Measurements from ENCODE around the gene CDK8. TPM values are rescaled to one million over a fixed set of nuclear protein-coding genes. Genes with fewer than 3 reads are reported as not detected.
"Not testable (repeated sequence)": the region's sequence is repeated elsewhere in the genome, so short reads cannot be mapped to it uniquely, and the experiment has no call there.

Gene CDK8
- total RNA-seq, 1 donor, result 17.7 TPM

DNA sequence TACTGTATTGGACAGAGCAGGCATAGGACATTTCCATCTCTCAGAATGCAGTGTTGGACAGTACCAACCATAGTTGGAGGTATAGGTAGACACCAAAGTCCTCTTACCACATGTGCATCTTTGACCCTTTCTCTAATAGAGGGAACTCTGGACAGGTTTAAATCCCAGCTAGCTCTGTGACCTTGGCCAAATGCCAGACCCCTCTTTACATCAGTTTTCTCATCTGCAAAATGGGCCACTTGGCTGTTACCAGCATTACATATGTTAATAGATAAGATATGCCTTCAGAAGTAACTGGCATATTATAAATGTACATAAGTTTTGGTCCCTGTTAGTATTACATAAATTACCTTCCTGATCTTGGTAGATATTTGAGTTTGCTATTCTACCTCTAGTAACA is 54.3 kb downstream of the CDK8 start:
- TF ChIP-seq, protein P1, sequence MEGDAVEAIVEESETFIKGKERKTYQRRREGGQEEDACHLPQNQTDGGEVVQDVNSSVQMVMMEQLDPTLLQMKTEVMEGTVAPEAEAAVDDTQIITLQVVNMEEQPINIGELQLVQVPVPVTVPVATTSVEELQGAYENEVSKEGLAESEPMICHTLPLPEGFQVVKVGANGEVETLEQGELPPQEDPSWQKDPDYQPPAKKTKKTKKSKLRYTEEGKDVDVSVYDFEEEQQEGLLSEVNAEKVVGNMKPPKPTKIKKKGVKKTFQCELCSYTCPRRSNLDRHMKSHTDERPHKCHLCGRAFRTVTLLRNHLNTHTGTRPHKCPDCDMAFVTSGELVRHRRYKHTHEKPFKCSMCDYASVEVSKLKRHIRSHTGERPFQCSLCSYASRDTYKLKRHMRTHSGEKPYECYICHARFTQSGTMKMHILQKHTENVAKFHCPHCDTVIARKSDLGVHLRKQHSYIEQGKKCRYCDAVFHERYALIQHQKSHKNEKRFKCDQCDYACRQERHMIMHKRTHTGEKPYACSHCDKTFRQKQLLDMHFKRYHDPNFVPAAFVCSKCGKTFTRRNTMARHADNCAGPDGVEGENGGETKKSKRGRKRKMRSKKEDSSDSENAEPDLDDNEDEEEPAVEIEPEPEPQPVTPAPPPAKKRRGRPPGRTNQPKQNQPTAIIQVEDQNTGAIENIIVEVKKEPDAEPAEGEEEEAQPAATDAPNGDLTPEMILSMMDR (IDR thresholded peaks at IDR 0.05; ENCODE audit: extremely low read depth, low read depth, low read length), result no peak
- Histone ChIP-seq H3K9me3 (ENCODE audit: low read depth, low read length) (no peaks in the 10 kb centered on the region), H3K4me1 (ENCODE audit: insufficient read depth, low read length) (no peaks in the 10 kb centered on the region), H3K79me2 (ENCODE audit: insufficient read depth, low read length) (peaks cover 60% of the 10 kb centered on the region), H3K4me2 (ENCODE audit: insufficient read depth, low read length) (no peak overlapping the region), H3K27ac (ENCODE audit: low read depth, low read length) (no peak overlapping the region), H3K27me3 (ENCODE audit: insufficient read depth, low read length) (no peaks in the 10 kb centered on the region), H3K4me3 (ENCODE audit: insufficient read depth, low read length) (no peak overlapping the region), H3K36me3 (ENCODE audit: insufficient read depth, low read length) (no peaks in the 10 kb centered on the region), H2AFZ (ENCODE audit: low read length) (no peak overlapping the region), H4K20me1 (ENCODE audit: insufficient read depth, low read length) (peaks cover 3% of the 10 kb centered on the region)
- DNase-seq (ENCODE audit: insufficient read length, low spot score, missing footprints), result no peak

DNA sequence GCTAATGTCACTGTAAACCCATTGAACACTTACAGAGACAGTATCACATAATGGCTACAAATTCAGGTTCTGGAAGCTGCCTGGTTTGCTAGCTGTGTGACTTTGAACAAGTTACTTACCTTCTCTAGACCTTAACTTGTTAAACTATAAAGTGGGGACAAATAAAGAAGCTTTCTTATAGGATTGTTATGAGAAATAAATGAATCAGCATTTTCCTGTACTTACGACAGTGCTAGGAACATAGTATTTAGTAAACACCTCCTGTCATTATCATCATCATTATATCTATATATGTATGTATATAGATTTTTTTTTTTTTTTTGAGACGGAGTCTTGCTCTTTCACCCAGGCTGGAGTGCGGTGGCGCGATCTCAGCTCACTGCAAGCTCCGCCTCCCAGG is 54.9 kb downstream of the CDK8 start:
- Histone ChIP-seq H3K4me1 (ENCODE audit: insufficient read depth, low read length) (no peaks in the 10 kb centered on the region), H3K36me3 (ENCODE audit: insufficient read depth, low read length) (no peaks in the 10 kb centered on the region), H3K27ac (ENCODE audit: low read depth, low read length) (no peak overlapping the region), H3K27me3 (ENCODE audit: insufficient read depth, low read length) (no peaks in the 10 kb centered on the region), H3K9me3 (ENCODE audit: low read depth, low read length) (no peaks in the 10 kb centered on the region), H4K20me1 (ENCODE audit: insufficient read depth, low read length) (peaks cover 3% of the 10 kb centered on the region), H3K4me2 (ENCODE audit: insufficient read depth, low read length) (no peak overlapping the region), H3K79me2 (ENCODE audit: insufficient read depth, low read length) (peaks cover 60% of the 10 kb centered on the region), H2AFZ (ENCODE audit: low read length) (no peak overlapping the region), H3K4me3 (ENCODE audit: insufficient read depth, low read length) (no peak overlapping the region)
- DNase-seq (ENCODE audit: insufficient read length, low spot score, missing footprints), result no peak
- TF ChIP-seq, protein P1 (IDR thresholded peaks at IDR 0.05; ENCODE audit: extremely low read depth, low read depth, low read length), result no peak

DNA sequence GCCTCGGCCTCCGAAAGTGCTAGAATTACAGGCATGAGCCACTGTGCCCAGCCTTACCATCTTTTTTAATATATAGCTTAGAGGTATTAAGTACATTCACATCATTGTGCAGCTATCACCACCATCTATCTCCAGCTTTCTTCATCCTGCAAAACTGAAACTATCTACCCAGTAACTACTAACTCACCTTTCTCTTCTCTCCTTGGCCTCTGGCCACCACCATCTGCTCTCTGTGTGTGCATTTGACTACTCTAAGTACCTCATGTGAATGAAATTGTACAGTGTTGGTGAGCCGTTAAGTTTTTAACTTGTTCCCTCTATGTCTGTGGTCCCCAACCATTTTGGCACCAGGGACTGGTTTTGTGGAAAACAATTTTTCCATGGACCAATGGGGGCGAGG is 56.1 kb downstream of the CDK8 start:
- H2AFZ ChIP-seq (ENCODE audit: low read length), result no peak overlapping the region
- DNase-seq (ENCODE audit: insufficient read length, low spot score, missing footprints), result no peak
- H4K20me1 ChIP-seq (ENCODE audit: insufficient read depth, low read length), result peaks cover 3% of the 10 kb centered on the region
- H3K4me2 ChIP-seq (ENCODE audit: insufficient read depth, low read length), result no peak overlapping the region
- H3K36me3 ChIP-seq (ENCODE audit: insufficient read depth, low read length), result no peaks in the 10 kb centered on the region
- TF ChIP-seq, protein P1 (IDR thresholded peaks at IDR 0.05; ENCODE audit: extremely low read depth, low read depth, low read length), result no peak
- H3K79me2 ChIP-seq (ENCODE audit: insufficient read depth, low read length), result peaks cover 63% of the 10 kb centered on the region
- H3K4me3 ChIP-seq (ENCODE audit: insufficient read depth, low read length), result no peak overlapping the region
- H3K27me3 ChIP-seq (ENCODE audit: insufficient read depth, low read length), result no peaks in the 10 kb centered on the region
- no peaks in the 10 kb centered on the region for H3K9me3 ChIP-seq (ENCODE audit: low read depth, low read length)
- H3K4me1 ChIP-seq (ENCODE audit: insufficient read depth, low read length), result no peaks in the 10 kb centered on the region
- no peak overlapping the region for H3K27ac ChIP-seq (ENCODE audit: low read depth, low read length)

DNA sequence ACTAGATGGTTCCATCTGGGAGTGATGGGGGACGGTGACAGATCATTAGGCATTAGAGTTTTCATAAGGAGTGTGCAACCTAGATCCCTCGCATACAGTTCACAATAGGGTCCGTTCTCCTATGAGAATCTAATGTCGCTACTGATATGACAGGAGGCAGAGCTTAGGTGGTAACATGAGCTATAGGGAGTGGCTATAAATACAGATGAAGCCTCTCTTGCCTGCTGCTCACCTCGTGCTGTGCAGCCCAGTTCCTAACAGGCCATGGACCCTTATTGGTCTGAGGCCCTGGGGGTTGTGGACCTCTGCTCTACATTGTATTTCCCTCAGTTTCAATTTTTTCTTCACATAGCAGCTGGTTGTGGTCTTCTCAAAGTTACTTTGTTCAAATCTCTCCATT is 56.5 kb downstream of the CDK8 start:
- no peak overlapping the region for H2AFZ ChIP-seq (ENCODE audit: low read length)
- no peaks in the 10 kb centered on the region for H3K27me3 ChIP-seq (ENCODE audit: insufficient read depth, low read length)
- H3K36me3 ChIP-seq (ENCODE audit: insufficient read depth, low read length), result no peaks in the 10 kb centered on the region
- H3K79me2 ChIP-seq (ENCODE audit: insufficient read depth, low read length), result peaks cover 65% of the 10 kb centered on the region
- no peak overlapping the region for H3K27ac ChIP-seq (ENCODE audit: low read depth, low read length)
- TF ChIP-seq, protein P1 (IDR thresholded peaks at IDR 0.05; ENCODE audit: extremely low read depth, low read depth, low read length), result no peak
- no peak for DNase-seq (ENCODE audit: insufficient read length, low spot score, missing footprints)
- no peak overlapping the region for H3K4me3 ChIP-seq (ENCODE audit: insufficient read depth, low read length)
- peaks cover 3% of the 10 kb centered on the region for H4K20me1 ChIP-seq (ENCODE audit: insufficient read depth, low read length)
- H3K9me3 ChIP-seq (ENCODE audit: low read depth, low read length), result no peaks in the 10 kb centered on the region
- H3K4me1 ChIP-seq (ENCODE audit: insufficient read depth, low read length), result no peaks in the 10 kb centered on the region
- no peak overlapping the region for H3K4me2 ChIP-seq (ENCODE audit: insufficient read depth, low read length)

DNA sequence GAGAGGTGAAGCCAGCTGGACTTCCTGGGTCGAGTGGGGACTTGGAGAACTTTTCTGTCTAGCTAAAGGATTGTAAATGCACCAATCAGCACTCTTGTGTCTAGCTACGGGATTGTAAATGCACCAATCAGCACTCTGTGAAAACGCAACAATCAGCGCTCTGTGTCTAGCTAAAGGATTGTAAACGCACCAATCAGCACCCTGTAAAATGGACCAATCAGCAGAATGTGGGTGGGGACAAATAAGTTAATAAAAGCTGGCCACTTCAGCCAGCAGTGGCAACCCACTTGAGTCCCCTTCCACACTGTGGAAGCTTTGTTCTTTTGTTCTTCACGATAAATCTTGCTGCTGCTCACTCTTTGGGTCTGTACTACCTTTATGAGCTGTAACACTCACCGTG is 58.1 kb downstream of the CDK8 start:
- not testable (repeated sequence) for H3K27me3 ChIP-seq (ENCODE audit: insufficient read depth, low read length); H4K20me1 ChIP-seq (ENCODE audit: insufficient read depth, low read length)

DNA sequence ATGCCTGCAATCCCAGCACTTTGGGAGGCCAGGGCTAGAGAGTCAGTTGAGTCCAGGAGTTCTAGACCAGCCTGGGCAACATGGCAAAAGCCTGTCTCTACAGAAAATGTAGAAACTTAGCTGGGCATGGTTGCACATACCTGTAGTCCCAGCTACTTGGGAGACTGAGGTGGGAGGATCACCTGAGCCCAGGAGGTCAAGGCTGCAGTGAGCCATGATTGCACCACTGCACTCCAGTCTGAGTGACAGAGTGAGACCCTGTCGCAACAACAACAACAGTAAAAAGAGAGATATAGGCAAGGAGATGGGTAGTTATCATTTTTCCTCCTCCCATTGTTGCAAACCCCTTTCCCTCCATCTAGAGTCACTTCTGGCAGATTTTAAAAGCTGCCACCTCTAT is 62.2 kb downstream of the CDK8 start:
- H3K4me3 ChIP-seq (ENCODE audit: insufficient read depth, low read length); H3K27ac ChIP-seq (ENCODE audit: low read depth, low read length); H3K4me2 ChIP-seq (ENCODE audit: insufficient read depth, low read length); H3K27me3 ChIP-seq (ENCODE audit: insufficient read depth, low read length); H3K9me3 ChIP-seq (ENCODE audit: low read depth, low read length); DNase-seq (ENCODE audit: insufficient read length, low spot score, missing footprints); H3K36me3 ChIP-seq (ENCODE audit: insufficient read depth, low read length); H2AFZ ChIP-seq (ENCODE audit: low read length); H3K4me1 ChIP-seq (ENCODE audit: insufficient read depth, low read length); H4K20me1 ChIP-seq (ENCODE audit: insufficient read depth, low read length): not testable (repeated sequence)
- H3K79me2 ChIP-seq (ENCODE audit: insufficient read depth, low read length), result peaks cover 38% of the 10 kb centered on the region

More for the DNA sequence above, 58.1 kb downstream of the CDK8 start:
- peaks cover 61% of the 10 kb centered on the region for H3K79me2 ChIP-seq (ENCODE audit: insufficient read depth, low read length)
- H3K27ac ChIP-seq (ENCODE audit: low read depth, low read length); H3K9me3 ChIP-seq (ENCODE audit: low read depth, low read length); H3K4me1 ChIP-seq (ENCODE audit: insufficient read depth, low read length); H3K4me3 ChIP-seq (ENCODE audit: insufficient read depth, low read length); H2AFZ ChIP-seq (ENCODE audit: low read length); DNase-seq (ENCODE audit: insufficient read length, low spot score, missing footprints); H3K36me3 ChIP-seq (ENCODE audit: insufficient read depth, low read length); H3K4me2 ChIP-seq (ENCODE audit: insufficient read depth, low read length): not testable (repeated sequence)

Data from osteoblast (primary cell).